Parathyroid adenoma (tissue), 2 donors: Measurements from ENCODE around the gene KRT14.
"Not testable (repeated sequence)": the region's sequence is repeated elsewhere in the genome, so short reads cannot be mapped to it uniquely, and the experiment has no call there.

Source experiments
- H2AFZ ChIP-seq: fragments of 300-600 bp; sonication (generic); one replicate; pipeline ENCODE4 v1.7.0; 2017; ENCODE audit warnings: antibody characterized with exemption, mild to moderate bottlenecking
- H3K27ac ChIP-seq: fragments of 300-600 bp; sonication (generic); one replicate; pipeline ENCODE4 v1.7.0; 2017
- H3K27me3 ChIP-seq: fragments of 300-600 bp; sonication (generic); one replicate; pipeline ENCODE4 v1.7.0; 2017; ENCODE audit warnings: low read length; ENCODE audit not compliant: control insufficient read depth, insufficient read depth
- H3K36me3 ChIP-seq: fragments of 300-600 bp; sonication (generic); one replicate; pipeline ENCODE4 v1.7.0; 2017; ENCODE audit warnings: low read length; ENCODE audit not compliant: control insufficient read depth, insufficient read depth
- H3K4me1 ChIP-seq: fragments of 300-600 bp; sonication (generic); one replicate; pipeline ENCODE4 v1.7.0; 2017; ENCODE audit warnings: control low read depth
- H3K4me2 ChIP-seq: fragments of 300-600 bp; sonication (generic); one replicate; pipeline ENCODE4 v1.7.0; 2017; ENCODE audit warnings: low read length
- H3K4me3 ChIP-seq: fragments of 300-600 bp; sonication (generic); one replicate; pipeline ENCODE4 v1.7.0; 2017; ENCODE audit warnings: low read depth, low read length
- H3K79me2 ChIP-seq: fragments of 300-600 bp; sonication (generic); one replicate; pipeline ENCODE4 v1.7.0; 2017; ENCODE audit warnings: control low read depth
- H3K9ac ChIP-seq: fragments of 300-600 bp; sonication (generic); one replicate; pipeline ENCODE4 v1.7.0; 2017; ENCODE audit warnings: mild to moderate bottlenecking
- H3K9me3 ChIP-seq: fragments of 300-600 bp; sonication (generic); one replicate; pipeline ENCODE4 v1.7.0; 2017; ENCODE audit warnings: low read length; ENCODE audit not compliant: control insufficient read depth
- CTCF ChIP-seq: fragments of 300-600 bp; sonication (generic); IDR thresholded peaks from one replicate; pipeline ENCODE4 v1.7.0; 2017; ENCODE audit warnings: antibody characterized with exemption, mild to moderate bottlenecking
- donor health status: primary hyperparathyroidism.

The KRT14 gene

GRCh38 chr17:41613277-41614082, 26.8 kb upstream of the KRT14 start:
- no peak for TF ChIP-seq CTCF
- no peak overlapping the region for H3K4me2 ChIP-seq
- no peaks in the 10 kb centered on the region for H3K27me3 ChIP-seq
- no peaks in the 10 kb centered on the region for H3K4me1 ChIP-seq
- H3K4me3 ChIP-seq: no peak overlapping the region
- no peak overlapping the region for H3K9ac ChIP-seq
- H3K27ac ChIP-seq: no peak overlapping the region
- H3K36me3 ChIP-seq: no peaks in the 10 kb centered on the region
- no peak overlapping the region for H2AFZ ChIP-seq
- H3K9me3 ChIP-seq: no peaks in the 10 kb centered on the region
- no peaks in the 10 kb centered on the region for H3K79me2 ChIP-seq

DNA sequence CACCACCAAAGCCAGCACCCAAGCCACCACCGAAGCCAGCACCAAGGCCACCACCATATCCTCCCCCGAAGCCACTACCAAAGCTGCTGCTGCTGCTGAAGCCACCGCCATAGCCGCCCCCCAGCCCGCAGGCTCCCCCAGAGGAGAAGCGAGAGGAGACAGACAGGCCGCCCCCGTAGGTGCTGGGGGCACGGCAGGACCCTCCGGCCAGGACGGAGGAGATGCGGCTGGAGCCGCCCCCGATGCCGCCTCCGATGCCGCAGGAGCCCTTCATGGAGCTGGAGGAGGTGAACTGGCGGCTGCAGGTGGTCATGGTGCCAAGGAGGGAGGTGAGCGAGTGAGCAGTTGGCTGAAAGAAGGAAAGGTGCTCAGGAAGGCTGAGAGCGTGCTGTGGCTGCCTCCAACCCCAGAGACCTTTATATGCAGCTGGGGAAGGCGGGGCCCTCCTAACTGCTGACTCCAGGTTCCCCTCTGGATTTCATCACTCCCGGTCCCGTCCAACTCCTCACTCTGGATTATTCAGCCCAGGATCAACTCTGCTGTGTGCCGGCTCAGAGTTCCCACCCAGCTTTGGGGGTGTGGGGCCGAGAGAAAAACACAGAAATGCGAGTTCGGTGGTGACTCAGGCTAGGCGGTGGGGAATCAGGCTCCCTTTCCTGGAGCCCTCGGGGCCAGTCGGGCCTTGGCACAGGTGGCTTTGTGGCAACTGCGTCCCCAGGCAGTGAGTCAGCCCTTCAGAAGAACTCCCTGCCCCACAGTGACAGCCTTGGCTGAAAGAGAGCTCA, 25.9 kb upstream of the KRT14 start, which contains the start of gene KRT16:
Gene KRT16, minus strand, starts transcription at position 392 of the 785 bp plus-strand sequence. Its CDS starts 79 bp downstream, at position 313.
- not testable (repeated sequence) for H3K4me2 ChIP-seq, H3K4me1 ChIP-seq, H3K36me3 ChIP-seq, H3K9ac ChIP-seq, H3K27me3 ChIP-seq, H3K4me3 ChIP-seq, H3K79me2 ChIP-seq, H2AFZ ChIP-seq, H3K27ac ChIP-seq, H3K9me3 ChIP-seq

DNA sequence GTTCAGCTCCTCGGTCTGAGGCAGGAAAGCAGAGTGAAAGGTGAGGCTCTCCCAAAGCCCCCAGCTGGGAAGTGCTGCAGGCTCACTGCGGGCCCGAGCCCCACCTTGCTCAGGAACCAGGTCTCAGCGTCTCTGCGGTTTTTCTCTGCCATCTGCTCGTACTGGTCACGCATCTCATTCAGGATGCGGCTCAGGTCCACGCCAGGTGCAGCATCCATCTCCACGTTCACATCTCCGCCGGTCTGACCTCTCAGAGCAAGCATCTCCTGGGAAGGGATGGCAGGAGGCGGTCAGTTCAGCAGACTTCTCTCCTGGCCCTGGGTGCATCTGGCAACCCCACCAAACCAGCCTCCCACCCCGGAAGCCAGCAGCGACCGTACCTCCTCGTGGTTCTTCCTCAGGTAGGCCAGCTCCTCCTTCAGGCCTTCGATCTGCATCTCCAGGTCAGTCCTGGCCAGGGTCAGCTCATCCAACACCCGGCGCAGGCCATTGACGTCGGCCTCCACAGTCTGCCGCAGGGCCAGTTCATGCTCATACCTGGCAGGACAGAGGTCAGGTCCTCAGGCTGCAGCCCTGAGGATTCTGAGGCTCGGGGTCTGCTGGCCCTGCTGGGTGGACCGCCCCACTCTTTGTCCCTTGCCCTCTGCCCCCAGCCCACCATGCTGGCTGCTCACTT, 24.4 kb upstream of the KRT14 start:
- Histone ChIP-seq H3K27me3 (no peaks in the 10 kb centered on the region), H3K4me1 (no peaks in the 10 kb centered on the region), H2AFZ (no peak overlapping the region), H3K9ac (no peak overlapping the region), H3K79me2 (no peaks in the 10 kb centered on the region), H3K4me3 (no peak overlapping the region), H3K36me3 (no peaks in the 10 kb centered on the region), H3K9me3 (no peaks in the 10 kb centered on the region), H3K4me2 (no peak overlapping the region), H3K27ac (no peak overlapping the region)
- TF ChIP-seq CTCF: no peak

- H3K9ac ChIP-seq, H3K9me3 ChIP-seq, H3K27ac ChIP-seq, H2AFZ ChIP-seq, H3K79me2 ChIP-seq, H3K4me1 ChIP-seq, H3K27me3 ChIP-seq, H3K36me3 ChIP-seq, H3K4me3 ChIP-seq, H3K4me2 ChIP-seq: not testable (repeated sequence)
Measured at GRCh38 chr17:41610061-41610517, 23.4 kb upstream of the KRT14 start.

DNA sequence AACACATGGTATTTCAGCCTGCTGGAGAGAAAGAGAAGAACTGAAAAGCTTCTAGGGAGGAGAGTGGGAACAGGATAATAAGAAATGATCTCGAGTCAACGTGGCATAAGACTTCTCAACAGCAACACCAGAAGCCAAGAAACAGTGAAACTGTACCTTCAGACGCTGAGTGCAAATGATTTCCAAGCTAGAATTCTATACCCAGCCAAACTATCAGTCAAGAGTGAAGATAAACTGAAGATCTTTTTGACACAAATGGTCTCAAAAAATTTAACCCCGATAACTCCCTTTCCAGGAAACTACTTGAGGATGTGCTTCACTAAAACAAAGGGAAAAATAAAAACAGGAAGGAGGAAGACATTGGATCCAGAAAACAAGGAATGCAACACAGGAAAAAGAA, 20.2 kb upstream of the KRT14 start:
- not testable (repeated sequence) for H3K36me3 ChIP-seq, H3K4me1 ChIP-seq, H3K27me3 ChIP-seq, H3K9ac ChIP-seq, H3K4me3 ChIP-seq, H3K79me2 ChIP-seq, H3K9me3 ChIP-seq, H3K4me2 ChIP-seq, H2AFZ ChIP-seq, H3K27ac ChIP-seq

DNA sequence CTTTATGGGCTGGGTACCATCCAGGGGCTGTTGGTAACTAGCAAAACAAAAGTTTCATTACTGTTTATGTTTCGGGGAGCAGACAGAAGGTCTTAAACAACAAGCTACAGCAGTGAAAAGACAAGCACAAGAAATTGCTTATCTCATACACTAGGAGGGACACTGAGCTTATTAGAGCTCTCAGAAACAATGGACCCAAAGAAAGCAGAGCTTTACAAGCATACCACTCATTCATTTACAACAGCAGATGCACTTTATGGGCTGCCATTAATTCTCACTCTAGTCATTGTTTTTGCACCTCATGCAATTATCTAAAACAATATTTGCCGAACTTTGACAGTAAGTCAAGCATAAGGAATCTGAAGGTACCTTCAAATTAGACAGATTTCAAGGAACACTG, 15.8 kb upstream of the KRT14 start:
- no peaks in the 10 kb centered on the region for H3K4me1 ChIP-seq
- no peaks in the 10 kb centered on the region for H3K9me3 ChIP-seq
- H2AFZ ChIP-seq: no peak overlapping the region
- no peak overlapping the region for H3K4me2 ChIP-seq
- H3K27me3 ChIP-seq: no peaks in the 10 kb centered on the region
- H3K79me2 ChIP-seq: no peaks in the 10 kb centered on the region
- TF ChIP-seq CTCF: no peak
- H3K9ac ChIP-seq: no peak overlapping the region
- no peak overlapping the region for H3K27ac ChIP-seq
- H3K4me3 ChIP-seq: no peak overlapping the region
- H3K36me3 ChIP-seq: no peaks in the 10 kb centered on the region
